A549 treated with ZK216348 at 1 μM for 4 hours (cell line): Measurements from ENCODE around the gene STAT4. TPM values are rescaled to one million over a fixed set of nuclear protein-coding genes. Genes with fewer than 3 reads are reported as not detected.

ENCODE experiments used
- total RNA-seq: library from RNA; stranded (reverse); fragments of 200-300 nt; extraction: Qiagen RNA extraction; gene quantifications from 5 replicates; pipeline ENCODE4 v1.2.3, GENCODE V29; 2022; ENCODE audit warnings: low read depth

Gene STAT4
- total RNA-seq: 3.3 to 5.7 TPM (median 4.1 TPM) in 5 replicates

DNA sequence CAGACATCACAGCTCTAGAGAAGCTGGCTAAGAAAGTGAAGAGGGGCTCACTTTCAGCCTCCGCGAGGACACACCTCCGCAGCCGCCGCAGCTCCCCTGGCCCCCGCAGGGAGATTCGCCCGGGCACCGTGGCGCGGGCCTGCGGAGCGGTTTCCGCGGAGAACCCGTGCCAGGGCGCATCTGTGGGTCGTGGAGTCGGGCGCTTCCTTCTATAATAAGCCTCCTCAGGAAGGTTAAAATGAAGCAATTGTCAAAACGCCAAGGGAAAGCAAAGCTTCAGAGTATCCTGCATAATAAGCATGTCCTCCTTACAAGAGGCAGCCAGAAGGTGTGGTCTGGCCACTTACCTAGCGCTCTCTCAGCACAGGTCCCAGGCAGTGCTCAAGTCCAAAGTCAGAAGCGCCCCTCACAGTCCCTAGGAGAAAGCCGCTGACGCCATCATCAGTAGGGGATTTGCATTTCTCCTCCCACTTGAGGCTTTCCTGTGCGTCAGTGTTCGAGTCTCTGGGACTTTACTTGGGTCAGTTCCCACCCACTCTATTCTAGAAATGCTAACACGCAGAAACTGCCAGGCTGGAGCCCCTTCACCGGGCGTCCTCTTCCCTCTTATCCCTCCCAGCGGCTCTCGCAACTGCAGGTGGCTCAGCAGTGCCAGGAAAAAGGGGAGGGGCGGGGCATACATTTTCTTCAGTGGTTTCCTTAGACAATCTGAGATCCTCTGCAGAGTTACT, at the start of gene STAT4:
Gene STAT4 (minus strand): TSS at position 395 of the 731 bp plus-strand sequence. CDS start 2,791 bp downstream, outside the sequence.

GRCh38 chr2:191013932-191014652, 136.7 kb downstream of the STAT4 start, which contains the start of gene STAT1:
Gene STAT1, minus strand, starts transcription at chr2:191014171. Its CDS starts 4,168 bp downstream, at chr2:191010003.

Other genes with a start within 250 kb of the STAT4 start
- 52.6 to 67.4 TPM (median 59.2 TPM) in 5 replicates for gene STAT1, start 136.8 kb downstream of the STAT4 start, total RNA-seq
- 50.4 to 83.6 TPM (median 56.9 TPM) in 5 replicates for gene MYO1B, start 94.4 kb upstream of the STAT4 start, total RNA-seq